HG02870 (cell line): ENCODE results near the gene TLR3.
A peak's percentile ranks its signal among the peaks of the same experiment; 100 is the strongest.

Experiments
- ATAC-seq: cut with Tn5 transposase; IDR thresholded peaks from one replicate; pipeline ENCODE4 v1.9.1; 2021; ENCODE audit warnings: mild to moderate bottlenecking, moderate library complexity; ENCODE audit not compliant: unreplicated experiment

The TLR3 gene

DNA sequence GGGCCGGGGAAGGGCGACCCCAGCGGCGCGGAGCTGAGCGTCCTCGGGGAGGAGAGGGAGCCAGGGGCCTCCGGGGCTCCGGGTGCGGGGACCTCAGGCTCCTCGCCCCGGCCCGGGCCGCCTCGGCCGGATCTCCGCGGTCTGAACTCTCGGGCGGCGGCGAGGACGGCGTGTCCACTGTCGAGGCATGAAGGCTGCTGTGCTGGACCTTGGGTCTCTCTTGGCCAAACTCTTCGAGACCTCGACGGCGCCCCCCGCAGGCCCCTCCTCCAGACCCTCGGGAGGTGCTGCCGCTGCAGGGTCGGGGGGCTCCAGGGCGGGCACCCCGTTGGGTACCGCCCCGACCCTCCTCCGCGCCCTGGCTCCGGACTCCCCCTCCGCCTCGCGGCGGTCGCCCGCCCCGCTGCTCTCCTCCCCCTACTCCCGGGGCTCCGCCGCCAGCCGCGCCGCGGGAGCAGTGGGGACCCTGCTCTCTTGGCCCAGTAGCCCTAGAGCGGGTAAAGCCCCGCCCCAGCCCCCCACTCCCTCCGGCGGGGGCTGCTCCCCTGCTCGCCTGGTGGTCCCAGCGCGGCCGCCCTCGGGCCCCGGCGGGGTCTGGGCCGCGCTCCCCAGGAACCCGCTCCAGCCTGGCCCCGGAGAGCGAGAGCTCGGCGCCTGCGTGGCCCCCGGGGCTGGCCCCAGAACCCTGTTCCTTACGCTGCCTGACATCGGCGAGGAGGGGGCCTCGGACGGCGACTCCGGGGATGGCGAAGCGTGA is 36.1 kb downstream of the TLR3 start:
- peak; percentile 30 for ATAC-seq

DNA sequence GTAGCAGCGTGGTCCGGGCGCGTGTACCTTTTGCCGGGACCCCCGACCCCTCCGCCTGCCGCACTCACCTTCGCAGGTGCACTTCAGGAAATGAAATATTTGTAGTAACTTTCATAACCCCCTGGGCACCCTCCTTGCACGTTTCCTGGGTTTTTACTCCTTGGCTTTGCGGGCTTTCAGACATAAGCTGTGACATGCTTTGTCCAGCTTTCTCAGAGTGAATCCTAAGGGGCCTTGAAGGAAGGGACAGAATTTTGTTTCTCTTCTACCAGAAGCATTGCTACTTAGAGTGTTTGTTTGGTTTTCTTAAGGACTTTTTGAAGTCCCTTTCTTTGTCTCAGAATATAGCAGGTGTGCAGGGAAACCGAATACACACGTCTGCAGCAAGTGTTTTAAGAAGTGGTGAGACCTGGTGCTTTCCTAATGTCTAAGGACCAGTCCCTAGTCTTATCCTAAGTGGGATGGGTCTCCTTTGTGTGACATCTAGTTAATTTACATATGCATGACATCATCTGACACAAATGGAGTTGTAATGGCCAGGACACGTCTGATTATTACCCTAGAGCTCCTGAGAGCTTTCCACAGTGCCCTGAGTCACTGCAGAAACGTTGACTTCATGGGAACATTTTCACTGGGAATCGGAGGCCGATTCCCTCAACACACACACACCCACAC is 36.8 kb downstream of the TLR3 start:
- peak; percentile 18 for ATAC-seq

DNA sequence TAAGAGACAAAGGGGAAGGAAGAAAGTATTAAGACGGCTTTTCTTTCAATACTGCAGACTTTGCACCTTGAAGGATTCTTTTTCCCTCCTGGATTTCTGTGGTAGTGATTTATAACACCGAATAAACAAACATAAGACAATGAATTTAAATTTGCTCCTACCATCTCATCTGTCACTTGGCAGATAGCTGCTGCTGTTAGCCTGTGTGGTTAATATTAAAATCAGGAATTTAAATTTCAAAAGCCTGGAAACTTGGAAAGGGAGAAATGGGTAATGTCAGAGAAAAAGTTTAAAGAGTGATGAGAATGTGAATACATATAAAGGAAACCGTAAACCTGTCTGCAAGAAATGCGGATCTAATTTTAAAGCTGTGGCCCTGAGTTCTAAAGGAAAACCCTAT is 39.0 kb downstream of the TLR3 start:
- no peak for ATAC-seq

DNA sequence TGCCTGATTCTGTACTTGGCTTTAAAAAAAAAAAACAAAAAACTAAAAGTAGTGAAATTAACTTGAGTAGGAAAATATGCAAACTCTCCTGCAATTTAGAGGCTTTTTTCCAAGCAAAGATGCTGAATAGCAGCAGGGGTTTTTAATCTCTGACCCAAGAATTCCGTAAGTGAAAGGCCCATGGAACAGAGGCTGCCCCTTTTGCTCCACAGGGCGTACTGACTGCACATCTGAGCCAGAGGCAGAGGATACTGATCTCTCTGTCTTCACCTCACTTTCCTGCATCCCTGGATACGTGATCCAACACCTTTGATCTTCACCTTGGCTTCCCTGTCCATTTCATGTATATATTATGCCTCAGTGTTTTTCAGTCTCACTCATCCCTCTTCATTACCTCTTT is 39.4 kb downstream of the TLR3 start:
- ATAC-seq = no peak

DNA sequence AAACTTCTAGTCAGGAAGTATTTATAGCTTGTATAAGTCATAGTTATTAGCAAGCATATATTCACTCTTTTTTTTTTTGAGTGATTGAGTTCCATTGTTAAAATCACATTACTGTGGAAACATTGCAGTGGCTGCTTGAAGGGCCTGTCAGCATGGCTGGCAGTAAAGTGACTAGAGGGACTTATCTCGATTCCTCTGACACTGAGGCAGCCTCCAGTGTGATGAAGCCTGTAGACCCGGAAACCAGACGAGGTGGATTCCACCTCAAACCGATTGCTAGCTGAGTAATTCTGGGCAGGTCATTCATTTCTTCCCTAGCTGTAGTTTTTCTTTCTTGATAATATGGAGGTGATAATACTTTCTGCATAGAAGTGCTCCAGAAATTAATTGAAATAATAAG is 40.3 kb downstream of the TLR3 start:
- no peak for ATAC-seq

DNA sequence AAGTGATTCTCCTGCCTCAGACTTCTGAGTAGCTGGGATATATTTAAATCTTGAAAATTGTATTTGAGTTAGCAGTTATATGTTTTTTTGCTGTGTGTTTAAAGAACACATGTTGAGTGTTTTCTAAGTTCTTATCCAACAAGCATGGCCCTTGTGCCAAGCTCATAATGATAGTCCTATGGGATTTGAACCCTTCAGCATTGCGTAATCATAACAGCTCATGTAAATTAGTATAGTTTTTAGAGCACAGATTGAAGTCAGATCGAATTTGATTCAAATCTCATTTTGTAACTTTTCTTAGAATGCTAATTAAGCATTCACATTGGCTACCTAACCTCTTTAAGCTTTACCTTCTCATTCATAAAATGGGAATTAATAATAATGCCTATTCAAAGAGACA is 47.7 kb downstream of the TLR3 start:
- ATAC-seq = no peak

DNA sequence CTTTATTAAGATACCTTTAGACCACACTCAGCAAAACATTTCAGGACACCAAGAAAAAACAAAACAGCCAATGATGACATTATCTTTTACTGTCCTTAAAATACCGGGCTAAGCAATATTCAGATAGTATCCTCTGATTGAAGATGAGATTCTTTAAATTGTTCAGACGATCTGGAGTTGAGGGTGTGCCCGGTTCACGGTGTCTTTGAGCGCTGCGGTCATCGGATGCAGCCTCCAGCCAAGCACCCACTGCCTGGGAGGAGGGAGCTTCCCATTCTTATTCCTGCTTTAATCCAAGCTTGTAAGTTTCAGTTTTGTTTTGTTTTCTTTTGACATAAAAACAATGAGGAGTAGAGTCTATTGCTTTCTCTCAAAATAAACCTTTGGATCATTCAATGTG is 49.6 kb downstream of the TLR3 start:
- ATAC-seq = no peak

DNA sequence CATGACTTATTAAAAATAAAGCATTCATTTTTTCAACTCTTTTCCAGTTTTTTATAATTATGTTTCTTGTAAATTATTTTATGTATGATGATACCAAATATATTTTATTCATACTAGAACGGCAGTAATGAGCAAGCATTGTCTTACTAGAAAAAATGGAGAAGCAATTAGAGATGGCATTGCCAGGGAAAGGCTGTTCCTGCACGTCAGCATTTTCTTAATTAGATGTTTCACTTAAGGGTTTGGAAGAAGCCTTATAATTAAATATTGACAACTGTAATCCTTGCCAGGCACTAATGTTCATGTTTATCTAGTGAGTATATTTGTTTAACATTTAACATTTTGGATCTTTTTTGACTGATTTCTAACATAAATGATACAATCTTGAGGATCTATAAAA is 52.1 kb downstream of the TLR3 start:
- ATAC-seq = no peak

DNA sequence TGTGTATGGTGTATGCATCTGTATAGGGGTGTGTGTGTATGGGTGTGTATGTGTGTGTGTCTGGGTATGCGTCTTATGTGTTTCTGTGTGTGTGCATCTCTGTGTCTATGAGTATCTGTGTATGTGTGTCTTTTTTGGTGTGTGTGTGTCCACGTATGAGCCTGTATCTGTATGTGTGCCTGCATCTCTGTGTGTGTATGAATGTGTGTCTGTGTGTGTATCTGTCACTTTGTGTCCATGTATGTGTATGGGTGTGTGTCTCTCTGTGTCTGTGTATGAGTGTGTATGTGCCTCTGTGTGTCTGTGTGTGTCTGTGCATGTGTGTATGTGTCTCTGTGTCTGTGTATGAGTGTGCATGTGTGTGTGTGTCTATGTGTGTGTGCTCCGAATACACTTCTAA is 59.9 kb downstream of the TLR3 start:
- ATAC-seq = no peak

DNA sequence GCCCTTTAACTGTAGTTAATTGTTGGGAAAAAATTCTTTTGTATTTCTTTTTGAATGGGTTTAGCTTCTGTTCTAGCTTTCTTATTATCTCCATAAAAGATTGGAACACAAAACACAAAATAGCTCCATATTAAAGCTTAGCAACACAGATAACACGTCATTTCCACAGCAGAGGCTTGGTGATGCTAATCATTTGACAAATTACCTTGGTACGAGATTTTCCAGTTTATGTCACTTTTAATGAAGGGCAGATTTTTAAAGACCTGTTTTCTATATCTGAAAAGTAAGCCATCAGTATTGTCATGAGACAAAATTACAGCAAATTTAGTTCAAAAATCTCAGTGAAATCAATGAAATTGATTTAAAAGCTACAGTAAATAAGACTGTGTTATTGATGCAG is 63.0 kb downstream of the TLR3 start:
- ATAC-seq = no peak

DNA sequence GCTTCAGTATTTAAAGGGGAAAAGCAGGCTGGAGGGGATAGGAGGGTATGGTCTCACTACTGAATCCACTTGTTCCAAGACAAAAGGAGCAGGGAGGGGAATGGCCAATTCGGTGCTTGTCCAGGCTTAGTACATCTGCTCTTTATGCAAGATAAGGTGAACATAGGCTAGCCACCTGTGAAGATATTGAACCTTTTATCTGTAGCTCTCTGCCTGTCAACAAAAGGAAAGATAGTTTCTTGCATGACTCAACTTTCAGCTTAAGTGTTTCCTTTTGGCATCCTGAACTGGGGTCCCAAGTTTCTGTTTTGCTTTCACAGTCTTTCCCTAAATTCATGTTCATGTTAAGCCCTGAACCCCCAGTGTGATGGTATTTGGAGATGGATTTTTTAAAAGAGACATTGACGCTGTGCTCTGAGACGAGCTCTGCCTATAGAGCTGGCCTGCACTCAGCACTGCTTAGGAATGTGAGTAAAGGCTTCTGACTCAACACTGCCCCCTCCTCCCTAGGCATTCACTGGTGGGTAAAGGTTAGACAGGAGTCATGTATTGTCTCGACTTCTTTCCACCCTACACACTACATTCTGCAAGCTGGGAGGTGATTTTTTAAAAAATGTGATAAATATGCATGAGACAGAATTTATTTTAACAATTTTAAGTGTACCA is 63.8 kb downstream of the TLR3 start:
- ATAC-seq = peak; percentile 19

DNA sequence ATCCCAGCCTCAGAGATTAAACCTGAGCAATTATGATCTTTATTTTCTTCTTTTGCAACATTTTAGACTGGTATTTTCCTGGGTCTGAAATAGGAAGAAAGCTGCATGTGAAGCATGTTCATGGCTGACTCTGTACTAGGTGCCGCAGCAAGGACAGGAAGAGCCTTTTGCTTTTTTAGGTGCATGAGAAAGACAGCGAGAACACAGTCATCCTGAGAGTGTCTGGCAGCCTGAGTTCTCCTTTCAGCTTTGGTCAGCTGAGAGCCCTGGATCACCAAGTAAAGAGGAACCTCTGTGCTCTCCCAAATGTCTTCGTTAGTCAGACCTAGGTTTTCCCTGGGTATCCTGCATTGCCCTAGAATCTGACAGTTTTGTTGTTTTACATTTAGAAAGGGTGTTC is 65.3 kb downstream of the TLR3 start:
- ATAC-seq = peak; percentile 98

DNA sequence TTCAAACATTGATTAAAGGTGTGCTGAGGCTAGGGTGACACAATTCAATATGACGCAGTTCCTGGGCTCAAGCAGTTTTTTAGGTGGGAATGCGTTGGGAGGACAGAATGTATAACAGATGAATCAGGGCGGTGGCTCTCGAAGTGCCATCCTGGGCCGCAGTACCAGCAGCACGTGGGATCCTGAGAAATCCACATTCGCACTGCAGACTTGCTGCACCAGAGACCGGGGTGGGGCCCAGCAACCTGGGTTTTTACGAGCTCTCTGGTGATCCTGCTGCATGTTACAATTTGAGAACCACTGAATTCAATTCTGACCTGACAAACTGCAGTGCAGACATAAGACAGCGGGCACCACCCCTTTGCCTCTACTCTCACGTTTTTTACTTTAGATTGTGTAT is 65.9 kb downstream of the TLR3 start:
- ATAC-seq = no peak

DNA sequence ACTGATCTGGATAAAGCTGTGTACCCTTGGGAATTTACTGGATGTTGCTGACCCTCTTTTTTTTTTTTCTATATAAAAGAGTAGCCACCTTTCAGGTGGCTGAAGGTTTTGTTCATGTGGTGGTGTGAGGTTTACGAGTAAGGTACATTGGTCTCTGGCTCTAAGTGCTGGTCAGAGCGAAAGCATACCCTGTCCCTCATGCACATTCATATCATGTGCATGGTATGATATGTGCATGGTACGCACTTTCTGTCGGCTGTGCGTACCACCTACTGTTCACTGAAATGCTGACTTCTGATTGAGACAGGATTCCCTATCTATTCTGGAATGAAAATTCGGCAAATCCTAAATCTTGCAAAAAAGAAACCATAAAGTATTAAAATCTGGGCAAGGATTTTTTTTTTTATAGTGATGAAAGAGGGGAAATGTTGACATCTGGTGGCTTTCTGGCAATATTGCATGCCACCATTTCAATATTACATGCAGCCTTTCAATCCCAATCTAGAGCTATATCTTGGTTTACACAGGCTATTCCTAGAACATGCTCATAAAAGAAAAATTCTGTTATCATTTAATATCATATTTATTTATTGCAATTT is 68.3 kb downstream of the TLR3 start:
- ATAC-seq = no peak
